ENCODE data around the gene MCF2L.

MCF2L gene

GRCh38 chr13:113138792-113139551, 170.0 kb downstream of the MCF2L start:
- Histone ChIP-seq H3K27me3 (ENCODE audit: control insufficient read depth in 2 of 2, insufficient read depth in 2 of 2, low read length in 2 of 2) (no peaks in the 10 kb centered on the region), H3K4me3 (ENCODE audit: low read length in 2 of 2) (no peak overlapping the region), H3K36me3 (ENCODE audit: control insufficient read depth in 2 of 2, insufficient read depth in 2 of 2, low read length in 2 of 2) (no peaks in the 10 kb centered on the region), H3K27ac (ENCODE audit: low read depth in 2 of 2, low read length in 2 of 2) (no peak overlapping the region), H3K4me1 (ENCODE audit: control insufficient read depth in 2 of 2, insufficient read depth in 2 of 2, low read length in 2 of 2) (no peaks in the 10 kb centered on the region), H3K9ac (ENCODE audit: low read depth in 1 of 2, low read length in 2 of 2) (no peak overlapping the region), H3K9me3 (ENCODE audit: control insufficient read depth in 2 of 2, low read length in 2 of 2) (no peaks in the 10 kb centered on the region)

- H3K27ac ChIP-seq (ENCODE audit: low read depth in 2 of 2, low read length in 2 of 2) = no peak overlapping the region
- no peak overlapping the region for H3K9ac ChIP-seq (ENCODE audit: low read depth in 1 of 2, low read length in 2 of 2)
These were observed 170.6 kb downstream of the MCF2L start for GRCh38 chr13:113139577-113139976.

DNA sequence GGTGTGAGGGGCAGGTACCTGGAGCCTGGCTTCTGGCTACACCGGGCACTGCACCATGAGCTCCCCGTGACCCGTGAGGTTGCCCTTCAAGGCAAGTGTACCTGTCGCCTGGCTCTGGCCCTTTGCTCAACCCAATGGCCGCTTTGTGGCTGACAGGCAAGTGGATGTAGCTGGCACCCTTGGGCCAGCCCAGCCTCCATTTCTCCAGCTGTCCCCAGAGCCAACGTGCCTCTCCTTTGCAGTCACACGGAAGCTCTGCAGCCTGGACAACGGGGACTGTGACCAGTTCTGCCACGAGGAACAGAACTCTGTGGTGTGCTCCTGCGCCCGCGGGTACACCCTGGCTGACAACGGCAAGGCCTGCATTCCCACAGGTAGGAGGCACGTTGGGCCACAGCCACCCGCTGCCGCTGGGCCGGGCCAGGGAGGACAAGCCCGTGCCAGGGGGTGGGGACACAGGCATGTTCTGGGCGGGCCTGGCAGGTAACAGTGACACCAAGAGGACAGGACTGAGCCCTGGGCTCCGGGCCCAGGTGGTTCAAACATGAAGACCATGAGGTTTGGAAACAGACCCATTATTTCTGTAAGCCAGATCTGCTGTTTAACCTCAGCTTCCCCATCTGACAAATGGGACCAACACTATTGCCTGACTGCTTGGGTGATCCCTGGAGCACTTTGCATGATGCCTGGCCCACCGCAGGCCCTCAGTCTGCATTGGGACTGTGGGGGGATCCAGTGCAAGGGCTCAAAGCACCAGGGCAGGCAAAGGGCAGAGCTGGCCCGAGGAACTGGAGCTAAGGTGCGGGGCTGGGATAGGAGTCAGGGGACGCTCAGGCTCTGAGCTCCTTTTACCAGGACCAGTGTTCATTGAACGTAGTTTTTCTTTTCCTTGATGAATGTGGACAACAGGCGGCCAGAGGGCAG, 171.9 kb downstream of the MCF2L start:
- Histone ChIP-seq H3K36me3 (ENCODE audit: control insufficient read depth in 2 of 2, insufficient read depth in 2 of 2, low read length in 2 of 2) (no peaks in the 10 kb centered on the region), H3K27me3 (ENCODE audit: control insufficient read depth in 2 of 2, insufficient read depth in 2 of 2, low read length in 2 of 2) (no peaks in the 10 kb centered on the region), H3K9me3 (ENCODE audit: control insufficient read depth in 2 of 2, low read length in 2 of 2) (no peaks in the 10 kb centered on the region), H3K4me1 (ENCODE audit: control insufficient read depth in 2 of 2, insufficient read depth in 2 of 2, low read length in 2 of 2) (no peaks in the 10 kb centered on the region), H3K27ac (ENCODE audit: low read depth in 2 of 2, low read length in 2 of 2) (no peak overlapping the region), H3K4me3 (ENCODE audit: low read length in 2 of 2) (no peak overlapping the region), H3K9ac (ENCODE audit: low read depth in 1 of 2, low read length in 2 of 2) (no peak overlapping the region)

More at GRCh38 chr13:113139577-113139976, 170.6 kb downstream of the MCF2L start:
- Histone ChIP-seq H3K9me3 (ENCODE audit: control insufficient read depth in 2 of 2, low read length in 2 of 2) (no peaks in the 10 kb centered on the region), H3K27me3 (ENCODE audit: control insufficient read depth in 2 of 2, insufficient read depth in 2 of 2, low read length in 2 of 2) (no peaks in the 10 kb centered on the region), H3K36me3 (ENCODE audit: control insufficient read depth in 2 of 2, insufficient read depth in 2 of 2, low read length in 2 of 2) (no peaks in the 10 kb centered on the region), H3K4me3 (ENCODE audit: low read length in 2 of 2) (no peak overlapping the region), H3K4me1 (ENCODE audit: control insufficient read depth in 2 of 2, insufficient read depth in 2 of 2, low read length in 2 of 2) (no peaks in the 10 kb centered on the region)

GRCh38 chr13:113141601-113141970, 172.6 kb downstream of the MCF2L start:
- Histone ChIP-seq H3K9ac (ENCODE audit: low read depth in 1 of 2, low read length in 2 of 2) (no peak overlapping the region), H3K27ac (ENCODE audit: low read depth in 2 of 2, low read length in 2 of 2) (no peak overlapping the region), H3K4me3 (ENCODE audit: low read length in 2 of 2) (no peak overlapping the region)

DNA sequence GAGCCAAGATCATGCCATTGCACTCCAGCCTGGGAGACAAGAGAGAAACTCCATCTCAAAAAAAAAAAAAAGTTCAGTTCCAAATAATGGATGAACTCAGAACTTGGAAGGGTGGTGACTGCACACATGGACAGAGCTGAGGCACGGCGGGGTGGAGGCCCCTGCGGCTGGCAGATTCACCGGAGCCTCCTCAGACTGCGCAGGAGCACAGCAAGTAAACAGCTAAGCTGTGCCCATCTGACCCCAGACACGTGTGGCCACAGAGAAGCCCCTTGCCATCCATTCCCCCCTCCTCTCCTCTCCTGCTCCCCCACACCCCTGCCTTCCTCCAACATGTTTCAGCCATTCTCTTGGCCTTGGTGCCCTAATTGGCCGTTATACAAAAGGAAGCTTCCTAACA, 173.9 kb downstream of the MCF2L start:
- H3K27me3 ChIP-seq (ENCODE audit: control insufficient read depth in 2 of 2, insufficient read depth in 2 of 2, low read length in 2 of 2) = no peaks in the 10 kb centered on the region
- no peaks in the 10 kb centered on the region for H3K4me1 ChIP-seq (ENCODE audit: control insufficient read depth in 2 of 2, insufficient read depth in 2 of 2, low read length in 2 of 2)
- H3K4me3 ChIP-seq (ENCODE audit: low read length in 2 of 2) = no peak overlapping the region
- no peak overlapping the region for H3K27ac ChIP-seq (ENCODE audit: low read depth in 2 of 2, low read length in 2 of 2)
- no peaks in the 10 kb centered on the region for H3K9me3 ChIP-seq (ENCODE audit: control insufficient read depth in 2 of 2, low read length in 2 of 2)
- H3K36me3 ChIP-seq (ENCODE audit: control insufficient read depth in 2 of 2, insufficient read depth in 2 of 2, low read length in 2 of 2) = no peaks in the 10 kb centered on the region
- H3K9ac ChIP-seq (ENCODE audit: low read depth in 1 of 2, low read length in 2 of 2) = no peak overlapping the region

More at GRCh38 chr13:113141601-113141970, 172.6 kb downstream of the MCF2L start:
- no peaks in the 10 kb centered on the region for H3K36me3 ChIP-seq (ENCODE audit: control insufficient read depth in 2 of 2, insufficient read depth in 2 of 2, low read length in 2 of 2)
- no peaks in the 10 kb centered on the region for H3K9me3 ChIP-seq (ENCODE audit: control insufficient read depth in 2 of 2, low read length in 2 of 2)
- H3K27me3 ChIP-seq (ENCODE audit: control insufficient read depth in 2 of 2, insufficient read depth in 2 of 2, low read length in 2 of 2) = no peaks in the 10 kb centered on the region
- no peaks in the 10 kb centered on the region for H3K4me1 ChIP-seq (ENCODE audit: control insufficient read depth in 2 of 2, insufficient read depth in 2 of 2, low read length in 2 of 2)

DNA sequence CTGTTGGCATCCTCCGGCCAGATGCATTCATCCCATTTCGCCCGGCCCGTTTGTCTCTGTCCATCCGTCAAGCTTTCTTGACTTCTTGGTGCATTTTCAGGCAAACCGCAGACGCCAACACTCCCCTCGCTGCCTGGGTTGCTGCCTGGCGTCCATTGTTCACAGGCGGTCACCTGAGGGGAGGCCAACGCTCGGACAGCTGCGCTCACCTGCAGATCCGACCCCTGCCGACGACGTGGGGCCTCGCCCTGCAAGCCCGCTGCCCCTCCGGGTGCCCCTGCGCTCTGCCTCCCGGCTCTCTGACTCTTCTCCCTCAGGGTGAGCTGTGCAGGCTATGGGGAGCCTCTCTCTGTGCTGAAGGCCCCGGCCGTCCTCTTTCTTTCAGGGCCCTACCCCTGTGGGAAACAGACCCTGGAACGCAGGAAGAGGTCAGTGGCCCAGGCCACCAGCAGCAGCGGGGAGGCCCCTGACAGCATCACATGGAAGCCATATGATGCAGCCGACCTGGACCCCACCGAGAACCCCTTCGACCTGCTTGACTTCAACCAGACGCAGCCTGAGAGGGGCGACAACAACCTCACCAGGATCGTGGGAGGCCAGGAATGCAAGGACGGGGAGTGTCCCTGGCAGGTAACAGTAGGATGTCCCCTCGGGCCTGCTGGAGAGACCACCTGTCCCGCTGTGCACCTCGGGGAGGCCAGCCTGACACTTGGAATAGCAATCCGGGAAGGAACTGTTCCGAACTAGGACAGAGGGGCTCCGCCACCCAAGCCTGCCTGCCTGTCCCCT, 174.6 kb downstream of the MCF2L start:
- Histone ChIP-seq H3K4me1 (ENCODE audit: control insufficient read depth in 2 of 2, insufficient read depth in 2 of 2, low read length in 2 of 2) (no peaks in the 10 kb centered on the region), H3K9ac (ENCODE audit: low read depth in 1 of 2, low read length in 2 of 2) (no peak overlapping the region), H3K36me3 (ENCODE audit: control insufficient read depth in 2 of 2, insufficient read depth in 2 of 2, low read length in 2 of 2) (no peaks in the 10 kb centered on the region), H3K9me3 (ENCODE audit: control insufficient read depth in 2 of 2, low read length in 2 of 2) (no peaks in the 10 kb centered on the region), H3K27me3 (ENCODE audit: control insufficient read depth in 2 of 2, insufficient read depth in 2 of 2, low read length in 2 of 2) (no peaks in the 10 kb centered on the region), H3K4me3 (ENCODE audit: low read length in 2 of 2) (no peak overlapping the region), H3K27ac (ENCODE audit: low read depth in 2 of 2, low read length in 2 of 2) (no peak overlapping the region)

- no peaks in the 10 kb centered on the region for H3K27me3 ChIP-seq (ENCODE audit: control insufficient read depth in 2 of 2, insufficient read depth in 2 of 2, low read length in 2 of 2)
- H3K36me3 ChIP-seq (ENCODE audit: control insufficient read depth in 2 of 2, insufficient read depth in 2 of 2, low read length in 2 of 2) = no peaks in the 10 kb centered on the region
- H3K9ac ChIP-seq (ENCODE audit: low read depth in 1 of 2, low read length in 2 of 2) = no peak overlapping the region
- H3K27ac ChIP-seq (ENCODE audit: low read depth in 2 of 2, low read length in 2 of 2) = no peak overlapping the region
- no peaks in the 10 kb centered on the region for H3K4me1 ChIP-seq (ENCODE audit: control insufficient read depth in 2 of 2, insufficient read depth in 2 of 2, low read length in 2 of 2)
- H3K9me3 ChIP-seq (ENCODE audit: control insufficient read depth in 2 of 2, low read length in 2 of 2) = no peaks in the 10 kb centered on the region
- no peak overlapping the region for H3K4me3 ChIP-seq (ENCODE audit: low read length in 2 of 2)
These were observed 175.2 kb downstream of the MCF2L start for GRCh38 chr13:113144255-113144629.

DNA sequence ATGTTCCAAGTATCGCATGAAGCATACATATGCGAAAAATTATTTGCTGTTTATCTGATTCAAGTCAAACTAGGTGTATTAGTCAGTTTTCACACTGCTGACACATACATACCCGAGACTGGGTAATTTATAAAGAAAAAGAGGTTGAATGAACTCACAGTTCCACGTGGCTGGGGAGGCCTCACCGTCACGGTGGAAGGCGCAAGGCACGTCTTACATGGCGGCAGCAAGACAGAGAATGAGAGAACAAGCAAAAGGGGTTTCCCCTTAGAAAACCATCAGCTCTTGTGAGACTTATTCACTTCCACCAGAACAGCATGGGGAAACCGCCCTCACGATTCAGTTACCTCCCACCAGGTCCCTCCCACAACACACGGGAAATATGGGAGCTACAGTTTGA, 176.5 kb downstream of the MCF2L start:
- no peaks in the 10 kb centered on the region for H3K4me1 ChIP-seq (ENCODE audit: control insufficient read depth in 2 of 2, insufficient read depth in 2 of 2, low read length in 2 of 2)
- no peak overlapping the region for H3K9ac ChIP-seq (ENCODE audit: low read depth in 1 of 2, low read length in 2 of 2)
- no peak overlapping the region for H3K27ac ChIP-seq (ENCODE audit: low read depth in 2 of 2, low read length in 2 of 2)
- no peaks in the 10 kb centered on the region for H3K27me3 ChIP-seq (ENCODE audit: control insufficient read depth in 2 of 2, insufficient read depth in 2 of 2, low read length in 2 of 2)
- no peaks in the 10 kb centered on the region for H3K36me3 ChIP-seq (ENCODE audit: control insufficient read depth in 2 of 2, insufficient read depth in 2 of 2, low read length in 2 of 2)
- H3K9me3 ChIP-seq (ENCODE audit: control insufficient read depth in 2 of 2, low read length in 2 of 2) = no peaks in the 10 kb centered on the region
- H3K4me3 ChIP-seq (ENCODE audit: low read length in 2 of 2) = no peak overlapping the region

GRCh38 chr13:113145911-113146598, 177.0 kb downstream of the MCF2L start:
- Histone ChIP-seq H3K9me3 (ENCODE audit: control insufficient read depth in 2 of 2, low read length in 2 of 2) (no peaks in the 10 kb centered on the region), H3K36me3 (ENCODE audit: control insufficient read depth in 2 of 2, insufficient read depth in 2 of 2, low read length in 2 of 2) (no peaks in the 10 kb centered on the region), H3K9ac (ENCODE audit: low read depth in 1 of 2, low read length in 2 of 2) (no peak overlapping the region), H3K4me3 (ENCODE audit: low read length in 2 of 2) (no peak overlapping the region), H3K27me3 (ENCODE audit: control insufficient read depth in 2 of 2, insufficient read depth in 2 of 2, low read length in 2 of 2) (no peaks in the 10 kb centered on the region), H3K4me1 (ENCODE audit: control insufficient read depth in 2 of 2, insufficient read depth in 2 of 2, low read length in 2 of 2) (no peaks in the 10 kb centered on the region), H3K27ac (ENCODE audit: low read depth in 2 of 2, low read length in 2 of 2) (no peak overlapping the region)

Data from mucosa of rectum (tissue), 2 donors.